Measurements from ENCODE around the gene AFG1L. TPM values are rescaled to one million over a fixed set of nuclear protein-coding genes. Genes with fewer than 3 reads are reported as not detected.
"Not testable (repeated sequence)": the region's sequence is repeated elsewhere in the genome, so short reads cannot be mapped to it uniquely, and the experiment has no call there.

Gene AFG1L
- total RNA-seq, 3 donors from 2014 or later (not counting 1 experiment from before 2014, with no cell fraction given), result 4.8 to 9.2 (median 5.2) TPM

GRCh38 chr6:108380876-108381275, 86.0 kb downstream of the AFG1L start:
- Mint-ChIP-seq H3K9me3 (no peaks in the 10 kb centered on the region), H3K36me3 (peaks cover 6% of the 10 kb centered on the region), H3K27ac (no peak overlapping the region), H3K27me3 (ENCODE audit: low read depth in 2 of 2) (no peaks in the 10 kb centered on the region), H3K4me3 (no peak overlapping the region), H3K4me1 (no peaks in the 10 kb centered on the region)
- Histone ChIP-seq H3K9me3 (ENCODE audit: control insufficient read depth, insufficient read depth, low read length) (no peaks in the 10 kb centered on the region), H3K27me3 (ENCODE audit: control insufficient read depth, insufficient read depth, low read length) (no peaks in the 10 kb centered on the region), H3K36me3 (ENCODE audit: control insufficient read depth, insufficient read depth, low read length) (no peaks in the 10 kb centered on the region), H3K27ac (ENCODE audit: low read length) (no peak overlapping the region), H3K4me1 (ENCODE audit: control insufficient read depth, insufficient read depth, low read length) (no peaks in the 10 kb centered on the region), H3K4me3 (ENCODE audit: low read length) (no peak overlapping the region)
- ATAC-seq (no peak), DNase-seq (no peak)
- 93% methylated on average over 2 of the region's 3 CpGs for WGBS (ENCODE audit: insufficient coverage)
- intact Hi-C loops (cut with micrococcal nuclease), result no loop called here
- TF ChIP-seq CTCF (IDR thresholded peaks at IDR 0.05), result no peak

- Histone ChIP-seq H3K27ac (ENCODE audit: low read length) (no peak overlapping the region), H3K4me3 (ENCODE audit: low read length) (no peak overlapping the region), H3K9me3 (ENCODE audit: control insufficient read depth, insufficient read depth, low read length) (no peaks in the 10 kb centered on the region), H3K36me3 (ENCODE audit: control insufficient read depth, insufficient read depth, low read length) (no peaks in the 10 kb centered on the region), H3K27me3 (ENCODE audit: control insufficient read depth, insufficient read depth, low read length) (no peaks in the 10 kb centered on the region), H3K4me1 (ENCODE audit: control insufficient read depth, insufficient read depth, low read length) (no peaks in the 10 kb centered on the region)
- Mint-ChIP-seq H3K4me3 (no peak overlapping the region), H3K9me3 (no peaks in the 10 kb centered on the region), H3K27ac (no peak overlapping the region), H3K4me1 (no peaks in the 10 kb centered on the region), H3K36me3 (no peaks in the 10 kb centered on the region), H3K27me3 (ENCODE audit: low read depth in 2 of 2) (no peaks in the 10 kb centered on the region)
- no peak for TF ChIP-seq CTCF (IDR thresholded peaks at IDR 0.05)
- 100% methylated on average over 1 of the region's 1 CpG for whole genome bisulfite sequencing (ENCODE audit: insufficient coverage)
- DNase-seq (no peak), ATAC-seq (no peak)
- intact Hi-C loops (cut with micrococcal nuclease), result no loop called here
These were observed 89.1 kb downstream of the AFG1L start for GRCh38 chr6:108383981-108384380.

- H3K4me3 Mint-ChIP-seq; H3K27me3 Mint-ChIP-seq (ENCODE audit: low read depth in 2 of 2); H3K9me3 Mint-ChIP-seq; H3K27me3 ChIP-seq (ENCODE audit: control insufficient read depth, insufficient read depth, low read length); intact Hi-C loops (cut with micrococcal nuclease); H3K4me1 Mint-ChIP-seq; DNase-seq; H3K27ac ChIP-seq (ENCODE audit: low read length); H3K9me3 ChIP-seq (ENCODE audit: control insufficient read depth, insufficient read depth, low read length); H3K36me3 ChIP-seq (ENCODE audit: control insufficient read depth, insufficient read depth, low read length); H3K4me1 ChIP-seq (ENCODE audit: control insufficient read depth, insufficient read depth, low read length); H3K36me3 Mint-ChIP-seq; H3K27ac Mint-ChIP-seq; ATAC-seq; H3K4me3 ChIP-seq (ENCODE audit: low read length): not testable (repeated sequence)
- 100% methylated on average over 3 of the region's 4 CpGs for WGBS (ENCODE audit: insufficient coverage)
These were observed 94.3 kb downstream of the AFG1L start for GRCh38 chr6:108389190-108389589.

- H3K4me3 Mint-ChIP-seq, result no peak overlapping the region
- no peak for TF ChIP-seq CTCF (IDR thresholded peaks at IDR 0.05)
- H3K4me1 ChIP-seq (ENCODE audit: control insufficient read depth, insufficient read depth, low read length), result no peaks in the 10 kb centered on the region
- intact Hi-C loops (cut with micrococcal nuclease), result no loop called here
- 100% methylated on average over 1 of the region's 2 CpGs for WGBS (ENCODE audit: insufficient coverage)
- H3K9me3 Mint-ChIP-seq, result no peaks in the 10 kb centered on the region
- no peaks in the 10 kb centered on the region for H3K27me3 ChIP-seq (ENCODE audit: control insufficient read depth, insufficient read depth, low read length)
- H3K36me3 Mint-ChIP-seq, result no peaks in the 10 kb centered on the region
- H3K4me3 ChIP-seq (ENCODE audit: low read length), result no peak overlapping the region
- H3K9me3 ChIP-seq (ENCODE audit: control insufficient read depth, insufficient read depth, low read length), result no peaks in the 10 kb centered on the region
- ATAC-seq (no peak), DNase-seq (no peak)
- no peak overlapping the region for H3K27ac Mint-ChIP-seq
- no peaks in the 10 kb centered on the region for H3K36me3 ChIP-seq (ENCODE audit: control insufficient read depth, insufficient read depth, low read length)
- no peak overlapping the region for H3K27ac ChIP-seq (ENCODE audit: low read length)
- H3K27me3 Mint-ChIP-seq (ENCODE audit: low read depth in 2 of 2), result no peaks in the 10 kb centered on the region
- H3K4me1 Mint-ChIP-seq, result no peaks in the 10 kb centered on the region
These were observed 100.4 kb downstream of the AFG1L start for GRCh38 chr6:108395297-108395696.
